Progenitor cell of endocrine pancreas (in vitro differentiated cells): ENCODE data around the gene MYH9. TPM values are rescaled to one million over a fixed set of nuclear protein-coding genes. Genes with fewer than 3 reads are reported as not detected.

Source experiments
- DNase-seq: peaks from one replicate; pipeline ENCODE4 v3.0.0; 2021; ENCODE audit warnings: low spot score; ENCODE audit not compliant: unreplicated experiment
- H3K27ac Mint-ChIP-seq: 2 replicates; pipeline ENCODE4 v1.8.0; 2021; ENCODE audit warnings: mild to moderate bottlenecking, moderate library complexity, mixed read lengths
- H3K27me3 Mint-ChIP-seq: 2 replicates; pipeline ENCODE4 v1.8.0; 2021; ENCODE audit warnings: mixed read lengths
- H3K36me3 Mint-ChIP-seq: 2 replicates; pipeline ENCODE4 v1.8.0; 2022; ENCODE audit warnings: mixed read lengths; ENCODE audit not compliant: insufficient read depth
- H3K4me1 Mint-ChIP-seq: 2 replicates; pipeline ENCODE4 v1.8.0; 2021; ENCODE audit warnings: low read depth, mixed read lengths
- H3K4me3 Mint-ChIP-seq: 2 replicates; pipeline ENCODE4 v1.8.0; 2021; ENCODE audit warnings: low read depth, mild to moderate bottlenecking, moderate library complexity, mixed read lengths
- H3K9me3 Mint-ChIP-seq: 2 replicates; pipeline ENCODE4 v1.8.0; 2021; ENCODE audit warnings: low read depth, mixed read lengths
- CTCF ChIP-seq: fragments of 200-600 bp; sonication (generic); IDR thresholded peaks from one replicate; pipeline ENCODE4 v1.5.0; 2021; ENCODE audit warnings: antibody characterized with exemption, mild to moderate bottlenecking; ENCODE audit not compliant: unreplicated experiment
- total RNA-seq: library from RNA; stranded (reverse); gene quantifications from 2 replicates; pipeline ENCODE4 v1.2.1, GENCODE V29; 2021

Gene MYH9
- total RNA-seq, 1 donor from 2014 or later = 299 TPM

GRCh38 chr22:36328635-36329253 is 59.0 kb downstream of the MYH9 start:
- Mint-ChIP-seq H3K9me3 (no peaks in the 10 kb centered on the region), H3K27ac (peak overlapping the region; percentile 99), H3K4me3 (peak overlapping the region; percentile 15), H3K36me3 (peaks cover 33% of the 10 kb centered on the region), H3K4me1 (peaks cover 45% of the 10 kb centered on the region), H3K27me3 (no peaks in the 10 kb centered on the region)
- DNase-seq = no peak
- TF ChIP-seq CTCF = no peak

GRCh38 chr22:36327922-36328551 is 59.7 kb downstream of the MYH9 start:
- no peak overlapping the region for H3K4me3 Mint-ChIP-seq
- peaks cover 31% of the 10 kb centered on the region for H3K36me3 Mint-ChIP-seq
- no peaks in the 10 kb centered on the region for H3K9me3 Mint-ChIP-seq
- H3K4me1 Mint-ChIP-seq = peaks cover 38% of the 10 kb centered on the region
- TF ChIP-seq CTCF = no peak
- H3K27me3 Mint-ChIP-seq = no peaks in the 10 kb centered on the region
- no peak for DNase-seq
- H3K27ac Mint-ChIP-seq = peak overlapping the region; percentile 99

GRCh38 chr22:36326178-36327161 is 61.3 kb downstream of the MYH9 start:
- no peak for DNase-seq
- Mint-ChIP-seq H3K27me3 (no peaks in the 10 kb centered on the region), H3K4me3 (no peak overlapping the region), H3K27ac (peak overlapping the region; percentile 58), H3K4me1 (peaks cover 32% of the 10 kb centered on the region), H3K9me3 (no peaks in the 10 kb centered on the region), H3K36me3 (peaks cover 32% of the 10 kb centered on the region)
- TF ChIP-seq CTCF = no peak

- no peak overlapping the region for H3K4me3 Mint-ChIP-seq
- no peaks in the 10 kb centered on the region for H3K27me3 Mint-ChIP-seq
- TF ChIP-seq CTCF = no peak
- peaks cover 30% of the 10 kb centered on the region for H3K36me3 Mint-ChIP-seq
- no peaks in the 10 kb centered on the region for H3K9me3 Mint-ChIP-seq
- peak overlapping the region; percentile 14 for H3K27ac Mint-ChIP-seq
- DNase-seq = no peak
- peaks cover 27% of the 10 kb centered on the region for H3K4me1 Mint-ChIP-seq
Observed at GRCh38 chr22:36325154-36326031, 62.4 kb downstream of the MYH9 start.
